GM23338 (cell line): Measurements from ENCODE around the gene SHISA6. TPM values are rescaled to one million over a fixed set of nuclear protein-coding genes. Genes with fewer than 3 reads are reported as not detected.

Experiments used
- ATAC-seq: fragments of 200-7000 bp; cut with Tn5 transposase; 3 replicates; pipeline ENCODE4 v1.9.1; 2020
- DNase-seq: peaks from one replicate; pipeline ENCODE4 v3.0.0-alpha.2; 2015; ENCODE audit warnings: low spot score
- H2AFZ ChIP-seq: fragments of 200-600 bp; sonication (generic); 2 replicates; pipeline ENCODE4 v1.8.0; 2016; ENCODE audit warnings: antibody characterized with exemption, mild to moderate bottlenecking, moderate library complexity
- H3F3A ChIP-seq: fragments of 200-600 bp; sonication (generic); replicated peaks from 2 replicates; pipeline ENCODE4 v1.8.0; 2017; ENCODE audit warnings: antibody characterized with exemption, mixed run types, low read depth
- H3K27ac ChIP-seq: fragments of 200-600 bp; sonication (generic); 2 replicates; pipeline ENCODE4 v1.6.1; 2016; ENCODE audit warnings: low read depth
- H3K27me3 ChIP-seq: fragments of 200-600 bp; sonication (generic); 2 replicates; pipeline ENCODE4 v1.8.0; 2016; ENCODE audit warnings: mild to moderate bottlenecking, mixed run types, moderate library complexity; ENCODE audit not compliant: insufficient read depth
- H3K36me3 ChIP-seq: fragments of 200-600 bp; sonication (generic); 2 replicates; pipeline ENCODE4 v1.8.0; 2016; ENCODE audit warnings: mild to moderate bottlenecking; ENCODE audit not compliant: insufficient read depth
- H3K4me1 ChIP-seq: fragments of 200-600 bp; sonication (generic); 2 replicates; pipeline ENCODE4 v1.8.0; 2016; ENCODE audit warnings: mild to moderate bottlenecking, moderate library complexity; ENCODE audit not compliant: insufficient read depth
- H3K4me2 ChIP-seq: fragments of 200-600 bp; sonication (generic); 2 replicates; pipeline ENCODE4 v1.7.1; 2017; ENCODE audit warnings: mixed run types
- H3K4me3 ChIP-seq: fragments of 200-600 bp; sonication (generic); 2 replicates; pipeline ENCODE4 v1.6.1; 2016; ENCODE audit warnings: mixed run types
- H3K79me2 ChIP-seq: fragments of 200-600 bp; sonication (generic); replicated peaks from 2 replicates; pipeline ENCODE4 v1.8.0; 2017; ENCODE audit warnings: mild to moderate bottlenecking; ENCODE audit not compliant: insufficient read depth
- H3K9me2 ChIP-seq: fragments of 200-600 bp; sonication (generic); 2 replicates; pipeline ENCODE4 v1.8.0; 2017; ENCODE audit not compliant: insufficient read depth
- H4K20me1 ChIP-seq: fragments of 200-600 bp; sonication (generic); replicated peaks from 2 replicates; pipeline ENCODE4 v1.8.0; 2017; ENCODE audit warnings: mild to moderate bottlenecking; ENCODE audit not compliant: insufficient read depth
- H3K27ac Mint-ChIP-seq: 2 replicates; pipeline ENCODE4 v1.8.0; 2020; ENCODE audit warnings: inconsistent platforms, mild to moderate bottlenecking, moderate library complexity, mixed read lengths
- H3K27me3 Mint-ChIP-seq: 3 replicates; pipeline ENCODE4 v1.8.0; 2022; ENCODE audit warnings: low read depth, mild to moderate bottlenecking, moderate library complexity, mixed read lengths, inconsistent platforms; ENCODE audit not compliant: insufficient read depth, poor library complexity
- H3K36me3 Mint-ChIP-seq: 3 replicates; pipeline ENCODE4 v1.8.0; 2021; ENCODE audit warnings: low read depth, mild to moderate bottlenecking, inconsistent platforms, moderate library complexity, mixed read lengths
- H3K4me1 Mint-ChIP-seq: 3 replicates; pipeline ENCODE4 v1.8.0; 2020; ENCODE audit warnings: mild to moderate bottlenecking, inconsistent platforms, mixed read lengths
- H3K4me3 Mint-ChIP-seq: 3 replicates; pipeline ENCODE4 v1.8.0; 2021; ENCODE audit warnings: moderate library complexity, mild to moderate bottlenecking, inconsistent platforms, mixed read lengths
- H3K9me3 Mint-ChIP-seq: 3 replicates; pipeline ENCODE4 v1.8.0; 2020; ENCODE audit warnings: moderate library complexity, mild to moderate bottlenecking, inconsistent platforms, mixed read lengths
- CREB1 ChIP-seq: fragments of 250-450 bp; sonication (Bioruptor Pico); IDR thresholded peaks from 2 replicates; pipeline ENCODE4 v1.5.0; 2020; ENCODE audit warnings: low read depth, mild to moderate bottlenecking, moderate library complexity
- EZH2 ChIP-seq: fragments of 200-600 bp; sonication (generic); IDR thresholded peaks from one replicate; pipeline ENCODE4 v1.8.0; 2017; ENCODE audit warnings: antibody characterized with exemption, mild to moderate bottlenecking, low read depth; ENCODE audit not compliant: unreplicated experiment
- EZH2phosphoT487 ChIP-seq: fragments of 200-600 bp; sonication (generic); IDR thresholded peaks from one replicate; pipeline ENCODE4 v1.8.1; 2018; ENCODE audit warnings: antibody characterized with exemption; ENCODE audit not compliant: unreplicated experiment
- JUNB ChIP-seq: IDR thresholded peaks from one replicate; pipeline ENCODE4 v1.6.1; 2016; ENCODE audit warnings: antibody characterized with exemption; ENCODE audit not compliant: unreplicated experiment
- POLR2AphosphoS5 ChIP-seq: IDR thresholded peaks from 2 replicates; pipeline ENCODE4 v1.6.1; 2016; ENCODE audit warnings: antibody characterized with exemption, low read depth
- ZNF331 ChIP-seq: fragments of 250-450 bp; sonication (Bioruptor Pico); IDR thresholded peaks from 2 replicates; pipeline ENCODE4 v1.5.0; 2020; ENCODE audit warnings: low read depth, mild to moderate bottlenecking, moderate library complexity
- polyA plus RNA-seq: library from polyadenylated mRNA; unstranded; fragments of >200 nt; fragmentation: Nextera tagmentation; extraction: Ambion mirVana; gene quantifications from 2 replicates; pipeline ENCODE4 v1.2.1, GENCODE V29; 2016
- total RNA-seq: library from RNA; depleted of rRNA; stranded (reverse); fragments of >200 nt; shearing (Covaris generic); gene quantifications from 2 replicates; pipeline ENCODE4 v1.2.3, GENCODE V29; 2014
- TF ChIP-seq, protein P1 (sequence below): IDR thresholded peaks from one replicate; pipeline ENCODE4 v1.6.1; 2018; ENCODE audit warnings: antibody characterized with exemption; ENCODE audit not compliant: unreplicated experiment
- TF ChIP-seq, protein P2 (sequence below): fragments of 250-450 bp; sonication (Bioruptor Pico); IDR thresholded peaks from 2 replicates; pipeline ENCODE4 v1.5.0; 2020; ENCODE audit warnings: mild to moderate bottlenecking, moderate library complexity
- TF ChIP-seq, protein P3 (sequence below), 2 experiments: fragments of 200-600 bp in 1 of 2; sonication (generic) in 1 of 2; conservative IDR thresholded peaks; 2 replicates each; pipeline versions ENCODE4 v1.5.1 to v1.6.1; 2016 to 2017; ENCODE audit warnings: antibody characterized with exemption in 2 of 2, low read depth in 2 of 2, mild to moderate bottlenecking in 2 of 2, moderate library complexity in 1 of 2

SHISA6 gene
- total and polyA plus RNA-seq, 2 experiments from 2014 or later = 0.52 TPM; not detected in 1

DNA sequence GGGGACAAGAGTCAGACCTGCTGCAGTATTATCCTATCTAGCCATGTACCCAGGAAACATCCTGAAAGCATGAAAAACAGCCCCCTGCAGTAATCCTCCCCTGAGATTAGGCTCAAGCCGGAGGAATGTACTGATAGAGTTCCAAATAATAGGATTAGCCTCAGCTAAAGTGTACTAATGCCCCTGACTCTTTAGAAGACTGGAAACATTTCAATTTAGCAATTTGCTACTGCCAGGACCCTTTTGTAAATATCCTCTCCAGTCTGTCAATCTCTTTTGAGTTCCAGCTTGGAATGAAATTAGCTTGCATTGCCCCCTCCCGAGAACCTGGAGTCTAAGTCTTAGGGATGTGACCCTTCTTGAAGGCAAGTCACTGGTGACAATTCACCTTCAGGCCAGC is 246.5 kb downstream of the SHISA6 start:
- Mint-ChIP-seq H3K9me3 (peaks cover 100% of the 10 kb centered on the region), H3K4me1 (no peaks in the 10 kb centered on the region), H3K27me3 (peaks cover 5% of the 10 kb centered on the region), H3K27ac (no peak overlapping the region), H3K36me3 (peaks cover 45% of the 10 kb centered on the region), H3K4me3 (no peak overlapping the region)
- no peaks in the 10 kb centered on the region for H3K4me1 ChIP-seq
- no peaks in the 10 kb centered on the region for H3K9me2 ChIP-seq
- no peak overlapping the region for H3K4me2 ChIP-seq
- H3K79me2 ChIP-seq = no peaks in the 10 kb centered on the region
- no peak overlapping the region for H3K4me3 ChIP-seq
- no peaks in the 10 kb centered on the region; the same call in 1 of the 2 replicates for H3K36me3 ChIP-seq
- no peak for TF ChIP-seq ZNF331 (CRISPR knock-in tag)
- TF ChIP-seq JUNB = no peak
- no peak for TF ChIP-seq CREB1 (CRISPR knock-in tag)
- TF ChIP-seq, protein P1, sequence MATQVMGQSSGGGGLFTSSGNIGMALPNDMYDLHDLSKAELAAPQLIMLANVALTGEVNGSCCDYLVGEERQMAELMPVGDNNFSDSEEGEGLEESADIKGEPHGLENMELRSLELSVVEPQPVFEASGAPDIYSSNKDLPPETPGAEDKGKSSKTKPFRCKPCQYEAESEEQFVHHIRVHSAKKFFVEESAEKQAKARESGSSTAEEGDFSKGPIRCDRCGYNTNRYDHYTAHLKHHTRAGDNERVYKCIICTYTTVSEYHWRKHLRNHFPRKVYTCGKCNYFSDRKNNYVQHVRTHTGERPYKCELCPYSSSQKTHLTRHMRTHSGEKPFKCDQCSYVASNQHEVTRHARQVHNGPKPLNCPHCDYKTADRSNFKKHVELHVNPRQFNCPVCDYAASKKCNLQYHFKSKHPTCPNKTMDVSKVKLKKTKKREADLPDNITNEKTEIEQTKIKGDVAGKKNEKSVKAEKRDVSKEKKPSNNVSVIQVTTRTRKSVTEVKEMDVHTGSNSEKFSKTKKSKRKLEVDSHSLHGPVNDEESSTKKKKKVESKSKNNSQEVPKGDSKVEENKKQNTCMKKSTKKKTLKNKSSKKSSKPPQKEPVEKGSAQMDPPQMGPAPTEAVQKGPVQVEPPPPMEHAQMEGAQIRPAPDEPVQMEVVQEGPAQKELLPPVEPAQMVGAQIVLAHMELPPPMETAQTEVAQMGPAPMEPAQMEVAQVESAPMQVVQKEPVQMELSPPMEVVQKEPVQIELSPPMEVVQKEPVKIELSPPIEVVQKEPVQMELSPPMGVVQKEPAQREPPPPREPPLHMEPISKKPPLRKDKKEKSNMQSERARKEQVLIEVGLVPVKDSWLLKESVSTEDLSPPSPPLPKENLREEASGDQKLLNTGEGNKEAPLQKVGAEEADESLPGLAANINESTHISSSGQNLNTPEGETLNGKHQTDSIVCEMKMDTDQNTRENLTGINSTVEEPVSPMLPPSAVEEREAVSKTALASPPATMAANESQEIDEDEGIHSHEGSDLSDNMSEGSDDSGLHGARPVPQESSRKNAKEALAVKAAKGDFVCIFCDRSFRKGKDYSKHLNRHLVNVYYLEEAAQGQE = no peak
- no peak for TF ChIP-seq EZH2
- no peak for TF ChIP-seq EZH2phosphoT487
- TF ChIP-seq, protein P2, sequence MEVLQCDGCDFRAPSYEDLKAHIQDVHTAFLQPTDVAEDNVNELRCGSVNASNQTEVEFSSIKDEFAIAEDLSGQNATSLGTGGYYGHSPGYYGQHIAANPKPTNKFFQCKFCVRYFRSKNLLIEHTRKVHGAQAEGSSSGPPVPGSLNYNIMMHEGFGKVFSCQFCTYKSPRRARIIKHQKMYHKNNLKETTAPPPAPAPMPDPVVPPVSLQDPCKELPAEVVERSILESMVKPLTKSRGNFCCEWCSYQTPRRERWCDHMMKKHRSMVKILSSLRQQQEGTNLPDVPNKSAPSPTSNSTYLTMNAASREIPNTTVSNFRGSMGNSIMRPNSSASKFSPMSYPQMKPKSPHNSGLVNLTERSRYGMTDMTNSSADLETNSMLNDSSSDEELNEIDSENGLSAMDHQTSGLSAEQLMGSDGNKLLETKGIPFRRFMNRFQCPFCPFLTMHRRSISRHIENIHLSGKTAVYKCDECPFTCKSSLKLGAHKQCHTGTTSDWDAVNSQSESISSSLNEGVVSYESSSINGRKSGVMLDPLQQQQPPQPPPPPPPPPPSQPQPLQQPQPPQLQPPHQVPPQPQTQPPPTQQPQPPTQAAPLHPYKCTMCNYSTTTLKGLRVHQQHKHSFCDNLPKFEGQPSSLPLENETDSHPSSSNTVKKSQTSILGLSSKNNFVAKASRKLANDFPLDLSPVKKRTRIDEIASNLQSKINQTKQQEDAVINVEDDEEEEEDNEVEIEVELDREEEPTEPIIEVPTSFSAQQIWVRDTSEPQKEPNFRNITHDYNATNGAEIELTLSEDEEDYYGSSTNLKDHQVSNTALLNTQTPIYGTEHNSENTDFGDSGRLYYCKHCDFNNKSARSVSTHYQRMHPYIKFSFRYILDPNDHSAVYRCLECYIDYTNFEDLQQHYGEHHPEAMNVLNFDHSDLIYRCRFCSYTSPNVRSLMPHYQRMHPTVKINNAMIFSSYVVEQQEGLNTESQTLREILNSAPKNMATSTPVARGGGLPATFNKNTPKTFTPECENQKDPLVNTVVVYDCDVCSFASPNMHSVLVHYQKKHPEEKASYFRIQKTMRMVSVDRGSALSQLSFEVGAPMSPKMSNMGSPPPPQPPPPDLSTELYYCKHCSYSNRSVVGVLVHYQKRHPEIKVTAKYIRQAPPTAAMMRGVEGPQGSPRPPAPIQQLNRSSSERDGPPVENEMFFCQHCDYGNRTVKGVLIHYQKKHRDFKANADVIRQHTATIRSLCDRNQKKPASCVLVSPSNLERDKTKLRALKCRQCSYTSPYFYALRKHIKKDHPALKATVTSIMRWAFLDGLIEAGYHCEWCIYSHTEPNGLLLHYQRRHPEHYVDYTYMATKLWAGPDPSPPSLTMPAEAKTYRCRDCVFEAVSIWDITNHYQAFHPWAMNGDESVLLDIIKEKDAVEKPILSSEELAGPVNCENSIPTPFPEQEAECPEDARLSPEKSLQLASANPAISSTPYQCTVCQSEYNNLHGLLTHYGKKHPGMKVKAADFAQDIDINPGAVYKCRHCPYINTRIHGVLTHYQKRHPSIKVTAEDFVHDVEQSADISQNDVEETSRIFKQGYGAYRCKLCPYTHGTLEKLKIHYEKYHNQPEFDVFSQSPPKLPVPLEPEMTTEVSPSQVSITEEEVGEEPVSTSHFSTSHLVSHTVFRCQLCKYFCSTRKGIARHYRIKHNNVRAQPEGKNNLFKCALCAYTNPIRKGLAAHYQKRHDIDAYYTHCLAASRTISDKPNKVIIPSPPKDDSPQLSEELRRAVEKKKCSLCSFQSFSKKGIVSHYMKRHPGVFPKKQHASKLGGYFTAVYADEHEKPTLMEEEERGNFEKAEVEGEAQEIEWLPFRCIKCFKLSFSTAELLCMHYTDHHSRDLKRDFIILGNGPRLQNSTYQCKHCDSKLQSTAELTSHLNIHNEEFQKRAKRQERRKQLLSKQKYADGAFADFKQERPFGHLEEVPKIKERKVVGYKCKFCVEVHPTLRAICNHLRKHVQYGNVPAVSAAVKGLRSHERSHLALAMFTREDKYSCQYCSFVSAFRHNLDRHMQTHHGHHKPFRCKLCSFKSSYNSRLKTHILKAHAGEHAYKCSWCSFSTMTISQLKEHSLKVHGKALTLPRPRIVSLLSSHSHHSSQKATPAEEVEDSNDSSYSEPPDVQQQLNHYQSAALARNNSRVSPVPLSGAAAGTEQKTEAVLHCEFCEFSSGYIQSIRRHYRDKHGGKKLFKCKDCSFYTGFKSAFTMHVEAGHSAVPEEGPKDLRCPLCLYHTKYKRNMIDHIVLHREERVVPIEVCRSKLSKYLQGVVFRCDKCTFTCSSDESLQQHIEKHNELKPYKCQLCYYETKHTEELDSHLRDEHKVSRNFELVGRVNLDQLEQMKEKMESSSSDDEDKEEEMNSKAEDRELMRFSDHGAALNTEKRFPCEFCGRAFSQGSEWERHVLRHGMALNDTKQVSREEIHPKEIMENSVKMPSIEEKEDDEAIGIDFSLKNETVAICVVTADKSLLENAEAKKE (CRISPR knock-in tag) = no peak
- TF ChIP-seq POLR2AphosphoS5 = no peak
- TF ChIP-seq, protein P3, sequence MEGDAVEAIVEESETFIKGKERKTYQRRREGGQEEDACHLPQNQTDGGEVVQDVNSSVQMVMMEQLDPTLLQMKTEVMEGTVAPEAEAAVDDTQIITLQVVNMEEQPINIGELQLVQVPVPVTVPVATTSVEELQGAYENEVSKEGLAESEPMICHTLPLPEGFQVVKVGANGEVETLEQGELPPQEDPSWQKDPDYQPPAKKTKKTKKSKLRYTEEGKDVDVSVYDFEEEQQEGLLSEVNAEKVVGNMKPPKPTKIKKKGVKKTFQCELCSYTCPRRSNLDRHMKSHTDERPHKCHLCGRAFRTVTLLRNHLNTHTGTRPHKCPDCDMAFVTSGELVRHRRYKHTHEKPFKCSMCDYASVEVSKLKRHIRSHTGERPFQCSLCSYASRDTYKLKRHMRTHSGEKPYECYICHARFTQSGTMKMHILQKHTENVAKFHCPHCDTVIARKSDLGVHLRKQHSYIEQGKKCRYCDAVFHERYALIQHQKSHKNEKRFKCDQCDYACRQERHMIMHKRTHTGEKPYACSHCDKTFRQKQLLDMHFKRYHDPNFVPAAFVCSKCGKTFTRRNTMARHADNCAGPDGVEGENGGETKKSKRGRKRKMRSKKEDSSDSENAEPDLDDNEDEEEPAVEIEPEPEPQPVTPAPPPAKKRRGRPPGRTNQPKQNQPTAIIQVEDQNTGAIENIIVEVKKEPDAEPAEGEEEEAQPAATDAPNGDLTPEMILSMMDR (conservative IDR thresholded peaks at IDR 0.05; ENCODE audit: low read depth in 2 of 2) = no peak
- DNase-seq (no peak), ATAC-seq (no peak)
- H3K27ac ChIP-seq = no peak overlapping the region
- H3F3A ChIP-seq = no peaks in the 10 kb centered on the region
- H4K20me1 ChIP-seq = no peaks in the 10 kb centered on the region
- no peaks in the 10 kb centered on the region for H3K27me3 ChIP-seq
- H2AFZ ChIP-seq = no peak overlapping the region
